SK-N-MC (cell line): ENCODE measurements around the gene FLVCR1.

Source experiments
- EZH2 ChIP-seq: fragments of 200-600 bp; sonication (generic); IDR thresholded peaks from one replicate; pipeline ENCODE4 v1.6.1; 2017; ENCODE audit warnings: antibody characterized with exemption
- POLR2AphosphoS5 ChIP-seq: IDR thresholded peaks from 2 replicates; pipeline ENCODE4 v1.6.1; 2012; ENCODE audit warnings: mild to moderate bottlenecking, low read depth, low read length, borderline replicate concordance

DNA sequence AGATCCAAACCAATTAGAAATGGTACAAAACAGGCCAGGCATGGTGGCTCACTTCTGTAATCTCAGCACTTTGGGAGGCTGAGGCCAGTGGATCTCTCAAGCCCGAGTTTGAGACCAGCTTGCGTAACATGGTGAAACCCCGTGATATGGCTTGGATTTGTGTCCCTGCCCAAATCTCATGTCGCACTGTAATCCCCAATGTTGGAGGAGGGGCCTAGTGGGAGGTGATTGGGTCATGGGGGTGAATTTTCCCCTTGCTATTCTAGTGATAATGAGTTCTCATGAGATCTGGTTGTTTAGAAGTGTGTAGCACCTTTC, 85.3 kb downstream of the FLVCR1 start:
- TF ChIP-seq EZH2 (no peak), POLR2AphosphoS5 (no peak)
